Measurements from ENCODE around the gene PEPD.

DNA sequence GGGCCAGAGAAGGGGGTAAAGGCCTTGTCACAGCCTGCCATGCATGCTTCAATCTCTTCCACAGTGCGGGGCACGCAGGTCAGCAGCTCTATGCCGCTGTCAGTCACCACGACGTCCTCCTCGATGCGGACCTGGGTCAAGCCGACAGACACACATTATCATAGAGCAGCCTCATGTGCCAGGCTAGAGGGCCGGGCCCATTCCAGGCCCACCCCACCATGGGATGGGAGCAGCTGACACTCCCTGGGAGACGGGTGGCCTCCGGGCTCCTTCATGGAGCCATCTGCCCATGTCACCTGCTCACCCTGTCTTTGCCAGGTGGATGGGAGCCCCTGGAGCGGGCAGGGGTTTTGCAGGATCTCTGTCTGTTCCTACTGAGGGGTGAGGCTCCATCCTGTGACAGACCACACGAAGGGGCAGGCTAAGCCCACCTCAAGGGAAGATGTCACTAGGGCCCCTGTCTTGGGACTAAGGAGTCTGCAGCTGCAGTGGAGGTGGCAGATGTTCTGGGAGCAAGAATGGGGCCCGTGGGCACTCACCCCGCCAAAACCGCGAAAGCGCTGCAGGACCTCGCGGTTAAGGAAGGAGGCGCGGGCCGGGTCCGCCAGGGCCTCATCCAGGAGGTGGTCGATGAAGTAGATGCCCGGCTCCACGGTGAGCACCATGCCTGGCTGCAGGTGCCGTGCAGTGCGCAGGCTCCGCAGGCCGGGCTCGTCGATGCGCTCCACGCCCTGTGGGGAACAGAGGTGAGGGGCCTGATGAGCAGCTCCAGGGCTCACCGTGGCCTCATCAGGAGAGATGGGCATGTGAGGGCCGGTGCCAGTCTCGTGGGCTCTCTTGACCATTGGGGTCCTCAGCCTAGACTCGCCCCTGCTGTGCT is 134.0 kb downstream of the PEPD start:
- TF ChIP-seq, protein P1, sequence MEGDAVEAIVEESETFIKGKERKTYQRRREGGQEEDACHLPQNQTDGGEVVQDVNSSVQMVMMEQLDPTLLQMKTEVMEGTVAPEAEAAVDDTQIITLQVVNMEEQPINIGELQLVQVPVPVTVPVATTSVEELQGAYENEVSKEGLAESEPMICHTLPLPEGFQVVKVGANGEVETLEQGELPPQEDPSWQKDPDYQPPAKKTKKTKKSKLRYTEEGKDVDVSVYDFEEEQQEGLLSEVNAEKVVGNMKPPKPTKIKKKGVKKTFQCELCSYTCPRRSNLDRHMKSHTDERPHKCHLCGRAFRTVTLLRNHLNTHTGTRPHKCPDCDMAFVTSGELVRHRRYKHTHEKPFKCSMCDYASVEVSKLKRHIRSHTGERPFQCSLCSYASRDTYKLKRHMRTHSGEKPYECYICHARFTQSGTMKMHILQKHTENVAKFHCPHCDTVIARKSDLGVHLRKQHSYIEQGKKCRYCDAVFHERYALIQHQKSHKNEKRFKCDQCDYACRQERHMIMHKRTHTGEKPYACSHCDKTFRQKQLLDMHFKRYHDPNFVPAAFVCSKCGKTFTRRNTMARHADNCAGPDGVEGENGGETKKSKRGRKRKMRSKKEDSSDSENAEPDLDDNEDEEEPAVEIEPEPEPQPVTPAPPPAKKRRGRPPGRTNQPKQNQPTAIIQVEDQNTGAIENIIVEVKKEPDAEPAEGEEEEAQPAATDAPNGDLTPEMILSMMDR (IDR thresholded peaks at IDR 0.05; ENCODE audit: low read depth, low read length, missing input control): no peak
- TF ChIP-seq GABPA (IDR thresholded peaks at IDR 0.05 in 1 of 2, conservative IDR thresholded peaks at IDR 0.05 in 1 of 2) (no peak), SP1 (IDR thresholded peaks at IDR 0.05) (no peak), YY1 (IDR thresholded peaks at IDR 0.05) (no peak), RAD21 (IDR thresholded peaks at IDR 0.05) (no peak), NR2F2 (IDR thresholded peaks at IDR 0.05) (no peak), TAF1 (conservative IDR thresholded peaks at IDR 0.05) (no peak), JUND (IDR thresholded peaks at IDR 0.05) (no peak)
- TF ChIP-seq, protein P2, sequence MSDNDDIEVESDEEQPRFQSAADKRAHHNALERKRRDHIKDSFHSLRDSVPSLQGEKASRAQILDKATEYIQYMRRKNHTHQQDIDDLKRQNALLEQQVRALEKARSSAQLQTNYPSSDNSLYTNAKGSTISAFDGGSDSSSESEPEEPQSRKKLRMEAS (IDR thresholded peaks at IDR 0.05): no peak
- TF ChIP-seq, protein P3, sequence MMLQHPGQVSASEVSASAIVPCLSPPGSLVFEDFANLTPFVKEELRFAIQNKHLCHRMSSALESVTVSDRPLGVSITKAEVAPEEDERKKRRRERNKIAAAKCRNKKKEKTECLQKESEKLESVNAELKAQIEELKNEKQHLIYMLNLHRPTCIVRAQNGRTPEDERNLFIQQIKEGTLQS (IDR thresholded peaks at IDR 0.05): no peak
- TF ChIP-seq, protein P4, sequence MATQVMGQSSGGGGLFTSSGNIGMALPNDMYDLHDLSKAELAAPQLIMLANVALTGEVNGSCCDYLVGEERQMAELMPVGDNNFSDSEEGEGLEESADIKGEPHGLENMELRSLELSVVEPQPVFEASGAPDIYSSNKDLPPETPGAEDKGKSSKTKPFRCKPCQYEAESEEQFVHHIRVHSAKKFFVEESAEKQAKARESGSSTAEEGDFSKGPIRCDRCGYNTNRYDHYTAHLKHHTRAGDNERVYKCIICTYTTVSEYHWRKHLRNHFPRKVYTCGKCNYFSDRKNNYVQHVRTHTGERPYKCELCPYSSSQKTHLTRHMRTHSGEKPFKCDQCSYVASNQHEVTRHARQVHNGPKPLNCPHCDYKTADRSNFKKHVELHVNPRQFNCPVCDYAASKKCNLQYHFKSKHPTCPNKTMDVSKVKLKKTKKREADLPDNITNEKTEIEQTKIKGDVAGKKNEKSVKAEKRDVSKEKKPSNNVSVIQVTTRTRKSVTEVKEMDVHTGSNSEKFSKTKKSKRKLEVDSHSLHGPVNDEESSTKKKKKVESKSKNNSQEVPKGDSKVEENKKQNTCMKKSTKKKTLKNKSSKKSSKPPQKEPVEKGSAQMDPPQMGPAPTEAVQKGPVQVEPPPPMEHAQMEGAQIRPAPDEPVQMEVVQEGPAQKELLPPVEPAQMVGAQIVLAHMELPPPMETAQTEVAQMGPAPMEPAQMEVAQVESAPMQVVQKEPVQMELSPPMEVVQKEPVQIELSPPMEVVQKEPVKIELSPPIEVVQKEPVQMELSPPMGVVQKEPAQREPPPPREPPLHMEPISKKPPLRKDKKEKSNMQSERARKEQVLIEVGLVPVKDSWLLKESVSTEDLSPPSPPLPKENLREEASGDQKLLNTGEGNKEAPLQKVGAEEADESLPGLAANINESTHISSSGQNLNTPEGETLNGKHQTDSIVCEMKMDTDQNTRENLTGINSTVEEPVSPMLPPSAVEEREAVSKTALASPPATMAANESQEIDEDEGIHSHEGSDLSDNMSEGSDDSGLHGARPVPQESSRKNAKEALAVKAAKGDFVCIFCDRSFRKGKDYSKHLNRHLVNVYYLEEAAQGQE (IDR thresholded peaks at IDR 0.05): no peak
- TF ChIP-seq, protein P5, sequence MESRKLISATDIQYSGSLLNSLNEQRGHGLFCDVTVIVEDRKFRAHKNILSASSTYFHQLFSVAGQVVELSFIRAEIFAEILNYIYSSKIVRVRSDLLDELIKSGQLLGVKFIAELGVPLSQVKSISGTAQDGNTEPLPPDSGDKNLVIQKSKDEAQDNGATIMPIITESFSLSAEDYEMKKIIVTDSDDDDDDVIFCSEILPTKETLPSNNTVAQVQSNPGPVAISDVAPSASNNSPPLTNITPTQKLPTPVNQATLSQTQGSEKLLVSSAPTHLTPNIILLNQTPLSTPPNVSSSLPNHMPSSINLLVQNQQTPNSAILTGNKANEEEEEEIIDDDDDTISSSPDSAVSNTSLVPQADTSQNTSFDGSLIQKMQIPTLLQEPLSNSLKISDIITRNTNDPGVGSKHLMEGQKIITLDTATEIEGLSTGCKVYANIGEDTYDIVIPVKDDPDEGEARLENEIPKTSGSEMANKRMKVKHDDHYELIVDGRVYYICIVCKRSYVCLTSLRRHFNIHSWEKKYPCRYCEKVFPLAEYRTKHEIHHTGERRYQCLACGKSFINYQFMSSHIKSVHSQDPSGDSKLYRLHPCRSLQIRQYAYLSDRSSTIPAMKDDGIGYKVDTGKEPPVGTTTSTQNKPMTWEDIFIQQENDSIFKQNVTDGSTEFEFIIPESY (IDR thresholded peaks at IDR 0.05): no peak

Measured in liver (tissue), 3 donors.